Natural killer cell (primary cell): ENCODE results near the gene FADS6. TPM values are rescaled to one million over a fixed set of nuclear protein-coding genes. Genes with fewer than 3 reads are reported as not detected.

Source experiments
- ATAC-seq, 3 donors: fragments of 150-1000 bp in 2 of 3; fragments of 200-7000 bp in 1 of 3; cut with Tn5 transposase; 1 replicate in 1 of 3; 2 replicates in 2 of 3; pipeline ENCODE4 v1.10.0; 2021; ENCODE audit warnings: mild to moderate bottlenecking in 2 of 3, moderate library complexity in 2 of 3
- DNase-seq, 2 donors: peaks; one replicate each; pipeline versions ENCODE4 v3.0.0 to v3.0.0-alpha.2; 2013 to 2021; ENCODE audit warnings: mixed read lengths in 1 of 2
- H3K27ac ChIP-seq: one replicate; pipeline ENCODE4 v1.5.1; 2013; ENCODE audit warnings: mild to moderate bottlenecking, low read length
- H3K27me3 ChIP-seq: one replicate; pipeline ENCODE4 v1.6.1; 2013; ENCODE audit warnings: low read length; ENCODE audit not compliant: control insufficient read depth, insufficient read depth
- H3K36me3 ChIP-seq: one replicate; pipeline ENCODE4 v1.6.1; 2013; ENCODE audit warnings: low read length; ENCODE audit not compliant: control insufficient read depth, insufficient read depth
- H3K4me1 ChIP-seq: one replicate; pipeline ENCODE4 v1.6.1; 2013; ENCODE audit warnings: low read length; ENCODE audit not compliant: control insufficient read depth, insufficient read depth
- H3K4me3 ChIP-seq: one replicate; pipeline ENCODE4 v1.5.1; 2013; ENCODE audit warnings: low read length
- H3K9me3 ChIP-seq: one replicate; pipeline ENCODE4 v1.6.1; 2013; ENCODE audit warnings: low read length; ENCODE audit not compliant: control insufficient read depth, insufficient read depth
- H3K27ac Mint-ChIP-seq, 2 donors: one replicate each; pipeline ENCODE4 v1.8.0; 2022; ENCODE audit warnings: mild to moderate bottlenecking in 2 of 2, mixed read lengths in 2 of 2, moderate library complexity in 1 of 2
- H3K27me3 Mint-ChIP-seq, 2 donors: one replicate each; pipeline ENCODE4 v1.8.0; 2022; ENCODE audit warnings: low read depth in 2 of 2, mixed read lengths in 2 of 2
- H3K36me3 Mint-ChIP-seq: one replicate; pipeline ENCODE4 v1.8.0; 2022; ENCODE audit warnings: mixed read lengths
- H3K4me1 Mint-ChIP-seq, 2 donors: one replicate each; pipeline ENCODE4 v1.8.0; 2022; ENCODE audit warnings: mixed read lengths in 2 of 2
- H3K4me3 Mint-ChIP-seq: one replicate; pipeline ENCODE4 v1.8.0; 2022; ENCODE audit warnings: mild to moderate bottlenecking, moderate library complexity, mixed read lengths
- H3K9me3 Mint-ChIP-seq, 2 donors: one replicate each; pipeline ENCODE4 v1.8.0; 2022; ENCODE audit warnings: mixed read lengths in 2 of 2
- WGBS: methylation state at CpG from one replicate; pipeline ENCODE4 v1.1.7; 2013; ENCODE audit warnings: missing lambda C conversion rate; ENCODE audit not compliant: insufficient coverage; 5-methylcytosine and 5-hydroxymethylcytosine counted together
- intact Hi-C: fragments of 100-400 bp; cut with micrococcal nuclease; formaldehyde crosslinking; loops from one replicate; pipeline ENCODE4 v1.14.2; 2022
- total RNA-seq, 4 donors: library from RNA; stranded (reverse); fragments of 120-200 nt in 1 of 4; gene quantifications; one replicate each; pipeline versions ENCODE4 v1.2.3 to v1.2.4, GENCODE V29; 2013 to 2022
- TF ChIP-seq, protein P1 (sequence below): fragments of 200-600 bp; IDR thresholded peaks from one replicate; pipeline ENCODE4 v1.8.0; 2022; ENCODE audit warnings: antibody characterized with exemption

The FADS6 gene, protein sequence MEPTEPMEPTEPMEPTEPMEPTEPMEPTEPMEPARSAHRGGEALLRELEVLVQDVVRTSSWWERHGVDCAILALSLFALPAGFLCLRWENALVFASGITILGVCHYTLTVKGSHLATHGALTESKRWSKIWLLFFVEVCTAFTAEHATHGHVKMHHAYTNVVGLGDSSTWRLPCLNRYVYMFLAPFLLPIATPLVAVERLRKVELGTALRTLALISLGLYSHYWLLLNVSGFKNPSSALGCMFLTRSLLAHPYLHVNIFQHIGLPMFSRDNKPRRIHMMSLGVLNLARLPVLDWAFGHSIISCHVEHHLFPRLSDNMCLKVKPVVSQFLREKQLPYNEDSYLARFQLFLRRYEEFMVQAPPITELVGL
- total RNA-seq = not detected
- not detected for total RNA-seq (2013)

DNA sequence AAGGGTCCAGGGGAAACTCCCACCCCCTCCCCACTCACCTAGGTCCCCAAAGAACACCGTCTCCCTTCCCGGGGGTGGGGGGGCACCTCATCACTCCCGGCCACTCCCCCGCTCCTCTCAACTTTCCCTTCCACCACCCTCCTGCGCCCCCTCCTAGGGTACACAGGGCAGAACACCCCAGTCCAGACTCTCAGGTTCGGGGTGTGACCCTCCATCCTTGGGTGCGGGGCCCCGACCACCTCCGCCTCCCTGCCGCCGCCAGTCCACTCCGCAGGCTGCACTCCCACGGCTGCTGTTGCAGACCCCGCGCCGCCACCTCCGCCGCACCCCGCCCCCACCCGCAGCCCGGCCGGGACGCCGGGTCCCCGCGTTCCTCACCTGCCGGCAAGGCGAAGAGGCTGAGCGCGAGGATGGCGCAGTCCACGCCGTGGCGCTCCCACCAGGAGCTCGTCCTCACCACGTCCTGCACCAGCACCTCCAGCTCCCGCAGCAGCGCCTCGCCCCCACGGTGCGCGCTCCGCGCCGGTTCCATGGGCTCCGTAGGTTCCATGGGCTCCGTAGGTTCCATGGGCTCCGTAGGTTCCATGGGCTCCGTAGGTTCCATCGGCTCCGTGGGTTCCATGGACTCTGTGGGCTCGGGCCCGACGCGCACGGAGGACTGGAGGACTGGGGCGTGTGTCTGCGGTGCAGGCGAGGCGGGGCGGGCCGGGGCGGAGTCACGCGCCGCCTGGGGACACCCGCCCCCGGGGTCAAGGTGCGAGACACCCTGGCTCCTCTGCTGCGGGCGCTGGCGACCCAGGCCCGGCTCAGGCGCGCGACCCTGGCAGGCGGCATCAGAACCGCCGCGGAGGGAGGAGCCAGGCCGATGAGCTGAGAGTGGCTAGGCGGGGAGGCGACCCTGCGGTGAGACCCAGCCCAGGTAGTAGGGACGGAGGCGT lies at the start of gene FADS6:
TSS of gene FADS6 (minus strand) at position 660 of the 938 bp plus-strand sequence. CDS start at position 622, 38 bp downstream.
- WGBS = 6% methylated on average over 86 of the region's 86 CpGs
- Histone ChIP-seq H3K4me1 (no peaks in the 10 kb centered on the region), H3K36me3 (no peaks in the 10 kb centered on the region), H3K9me3 (no peaks in the 10 kb centered on the region), H3K27me3 (peaks cover 21% of the 10 kb centered on the region), H3K4me3 (no peak within 1 kb of the TSS), H3K27ac (no peak within 1 kb of the TSS)
- peaks cover 0 to 3% of the 10 kb centered on the region in 2 donors for H3K4me1 Mint-ChIP-seq
- ATAC-seq (peak in 2 of 3 donors; percentile 47 to 71), DNase-seq (no peak)
- TF ChIP-seq, protein P1, sequence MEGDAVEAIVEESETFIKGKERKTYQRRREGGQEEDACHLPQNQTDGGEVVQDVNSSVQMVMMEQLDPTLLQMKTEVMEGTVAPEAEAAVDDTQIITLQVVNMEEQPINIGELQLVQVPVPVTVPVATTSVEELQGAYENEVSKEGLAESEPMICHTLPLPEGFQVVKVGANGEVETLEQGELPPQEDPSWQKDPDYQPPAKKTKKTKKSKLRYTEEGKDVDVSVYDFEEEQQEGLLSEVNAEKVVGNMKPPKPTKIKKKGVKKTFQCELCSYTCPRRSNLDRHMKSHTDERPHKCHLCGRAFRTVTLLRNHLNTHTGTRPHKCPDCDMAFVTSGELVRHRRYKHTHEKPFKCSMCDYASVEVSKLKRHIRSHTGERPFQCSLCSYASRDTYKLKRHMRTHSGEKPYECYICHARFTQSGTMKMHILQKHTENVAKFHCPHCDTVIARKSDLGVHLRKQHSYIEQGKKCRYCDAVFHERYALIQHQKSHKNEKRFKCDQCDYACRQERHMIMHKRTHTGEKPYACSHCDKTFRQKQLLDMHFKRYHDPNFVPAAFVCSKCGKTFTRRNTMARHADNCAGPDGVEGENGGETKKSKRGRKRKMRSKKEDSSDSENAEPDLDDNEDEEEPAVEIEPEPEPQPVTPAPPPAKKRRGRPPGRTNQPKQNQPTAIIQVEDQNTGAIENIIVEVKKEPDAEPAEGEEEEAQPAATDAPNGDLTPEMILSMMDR = no peak
- intact Hi-C loops = no loop called here
- H3K9me3 Mint-ChIP-seq = no peaks in the 10 kb centered on the region
- peaks cover 25 to 33% of the 10 kb centered on the region in 2 donors for H3K27me3 Mint-ChIP-seq
- H3K36me3 Mint-ChIP-seq = no peaks in the 10 kb centered on the region
- no peak within 1 kb of the TSS for H3K27ac Mint-ChIP-seq
- no peak within 1 kb of the TSS for H3K4me3 Mint-ChIP-seq

DNA sequence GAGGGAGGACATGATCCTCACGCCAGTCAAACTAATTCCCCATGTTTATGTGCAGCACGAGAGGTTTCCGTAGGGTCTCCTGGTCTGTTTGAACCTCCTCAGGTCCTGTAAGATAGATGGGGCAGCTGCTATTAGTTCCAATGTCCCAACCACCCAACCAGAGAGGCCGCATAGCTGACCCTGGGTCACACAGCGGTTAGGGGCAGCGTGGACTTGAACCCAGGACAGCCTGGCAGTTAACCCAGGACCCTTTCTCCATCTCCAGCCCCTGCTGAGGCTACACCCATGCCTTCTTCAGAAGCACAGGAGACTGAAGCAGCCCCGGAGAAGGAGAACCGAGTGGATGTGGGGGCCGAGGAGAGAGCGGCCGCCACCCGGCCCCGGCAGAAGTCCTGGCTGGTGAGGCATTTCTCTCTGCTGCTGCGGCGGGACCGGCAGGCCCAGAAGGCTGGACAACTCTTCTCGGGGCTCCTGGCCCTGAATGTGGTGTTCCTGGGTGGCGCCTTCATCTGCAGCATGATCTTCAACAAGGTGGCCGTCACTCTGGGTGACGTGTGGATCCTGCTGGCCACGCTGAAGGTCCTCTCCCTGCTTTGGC lies 47.8 kb upstream of the FADS6 start:
- Mint-ChIP-seq H3K27ac (no peak overlapping the region), H3K4me3 (no peak overlapping the region), H3K9me3 (no peaks in the 10 kb centered on the region), H3K4me1 (no peaks in the 10 kb centered on the region), H3K36me3 (no peaks in the 10 kb centered on the region), H3K27me3 (peaks cover 36 to 48% of the 10 kb centered on the region in 2 donors)
- WGBS = 81% methylated on average over 21 of the region's 21 CpGs
- intact Hi-C loops = no loop called here
- no peak for ATAC-seq
- H3K9me3 ChIP-seq = no peaks in the 10 kb centered on the region
- peaks cover 16% of the 10 kb centered on the region for H3K27me3 ChIP-seq
- no peak overlapping the region for H3K4me3 ChIP-seq
- H3K27ac ChIP-seq = no peak overlapping the region
- H3K4me1 ChIP-seq = no peaks in the 10 kb centered on the region
- DNase-seq = no peak
- H3K36me3 ChIP-seq = no peaks in the 10 kb centered on the region
- TF ChIP-seq, protein P1 = no peak

DNA sequence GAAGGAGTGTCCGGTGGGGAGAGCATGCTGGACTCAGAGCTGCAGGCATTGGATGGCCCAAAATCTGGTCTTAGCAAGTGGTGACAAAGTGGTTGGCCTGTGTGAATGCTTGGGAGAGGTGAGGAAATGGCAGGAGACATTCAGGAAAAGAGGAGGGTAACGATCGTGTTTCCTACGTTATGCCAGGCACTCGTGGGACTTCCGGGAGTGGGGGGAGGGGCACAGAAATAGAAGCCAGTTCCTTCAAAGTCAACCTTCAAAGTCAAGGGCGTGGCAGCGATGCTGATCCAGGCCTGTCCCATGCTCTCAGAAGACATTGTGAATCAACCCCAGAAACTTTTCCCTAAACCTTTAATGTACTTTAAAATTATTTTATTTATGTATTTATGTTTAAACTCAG lies 46.1 kb upstream of the FADS6 start:
- Histone ChIP-seq H3K36me3 (no peaks in the 10 kb centered on the region), H3K4me3 (no peak overlapping the region), H3K27ac (no peak overlapping the region), H3K4me1 (no peaks in the 10 kb centered on the region), H3K27me3 (peaks cover 20% of the 10 kb centered on the region), H3K9me3 (no peaks in the 10 kb centered on the region)
- peaks cover 42 to 48% of the 10 kb centered on the region in 2 donors for H3K27me3 Mint-ChIP-seq
- intact Hi-C loops = no loop called here
- no peak overlapping the region for H3K4me3 Mint-ChIP-seq
- no peaks in the 10 kb centered on the region for H3K4me1 Mint-ChIP-seq
- no peaks in the 10 kb centered on the region for H3K9me3 Mint-ChIP-seq
- no peak for DNase-seq
- no peaks in the 10 kb centered on the region for H3K36me3 Mint-ChIP-seq
- WGBS = 72% methylated on average over 8 of the region's 8 CpGs
- ATAC-seq = no peak
- TF ChIP-seq, protein P1 = no peak
- no peak overlapping the region for H3K27ac Mint-ChIP-seq
